Left colon (tissue), 2 donors: ENCODE results near the gene FAM174C. TPM values are rescaled to one million over a fixed set of nuclear protein-coding genes. Genes with fewer than 3 reads are reported as not detected.
A peak's percentile ranks its signal among the peaks of the same experiment; 100 is the strongest.

Source experiments
- ATAC-seq: fragments of 200-7000 bp; cut with Tn5 transposase; one replicate; pipeline ENCODE4 v1.9.1; 2020; ENCODE audit warnings: mild to moderate bottlenecking, moderate library complexity
- DNase-seq, 2 donors: peaks; one replicate each; pipeline ENCODE4 v3.0.0-alpha.2; 2020
- intact Hi-C, 2 donors: fragments of 100-400 bp; cut with DNase I in 1 of 2; cut with micrococcal nuclease in 1 of 2; formaldehyde crosslinking; loops; one replicate each; pipeline versions ENCODE4 v1.11.2 to v1.14.0; 2022; cut with DNase I, micrococcal nuclease
- total RNA-seq, 2 donors: library from RNA; stranded (reverse); fragmentation: NEBNext Ultra II Directional; extraction: Animal tissue kit (Norgen Biotek cat#: 25700); gene quantifications; one replicate each; pipeline ENCODE4 v1.2.1, GENCODE V29; 2021
- donor health status: DM: no; HTN: no; CAD: no.
- donor health status: DM: yes; HTN: yes; CAD: no.

Gene FAM174C
- total RNA-seq, 2 donors from 2014 or later, result 43.7 to 48.9 TPM

- DNase-seq (no peak), ATAC-seq (no peak)
- intact Hi-C loops, result no loop called here
Measured at GRCh38 chr19:1322198-1322981, 47.1 kb downstream of the FAM174C start.

DNA sequence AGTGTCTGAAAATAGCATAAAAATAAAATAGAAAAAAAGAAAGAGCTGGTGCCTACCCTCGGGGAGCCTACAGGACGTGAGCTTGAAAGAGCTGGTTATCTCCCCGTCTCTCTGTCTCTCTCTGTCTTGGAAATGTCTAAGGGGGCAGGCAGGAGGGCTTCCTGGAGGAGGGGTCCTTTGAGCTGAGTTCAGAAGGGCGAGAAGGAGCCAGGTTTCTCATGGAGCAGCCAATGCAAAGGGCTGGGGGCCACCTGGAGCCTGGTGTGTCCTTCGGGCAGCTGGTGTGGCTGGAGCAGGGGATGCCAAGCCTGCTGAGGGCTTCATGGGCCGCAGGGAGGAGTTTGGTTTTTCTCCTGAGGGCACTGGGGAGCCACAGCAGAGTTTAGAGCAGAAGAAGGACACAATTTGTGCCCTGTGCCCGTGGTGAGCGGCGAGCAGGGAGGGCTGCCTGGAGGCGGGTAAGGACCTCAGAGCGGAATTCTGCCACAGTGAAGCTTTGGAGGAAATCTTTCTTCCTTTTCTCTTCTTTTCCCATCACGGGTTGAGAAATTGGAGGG, 49.0 kb downstream of the FAM174C start:
- ATAC-seq (no peak), DNase-seq (no peak)
- intact Hi-C loops, result no loop called here

GRCh38 chr19:1324806-1325567, 49.7 kb downstream of the FAM174C start:
- ATAC-seq, result peak; percentile 80

DNA sequence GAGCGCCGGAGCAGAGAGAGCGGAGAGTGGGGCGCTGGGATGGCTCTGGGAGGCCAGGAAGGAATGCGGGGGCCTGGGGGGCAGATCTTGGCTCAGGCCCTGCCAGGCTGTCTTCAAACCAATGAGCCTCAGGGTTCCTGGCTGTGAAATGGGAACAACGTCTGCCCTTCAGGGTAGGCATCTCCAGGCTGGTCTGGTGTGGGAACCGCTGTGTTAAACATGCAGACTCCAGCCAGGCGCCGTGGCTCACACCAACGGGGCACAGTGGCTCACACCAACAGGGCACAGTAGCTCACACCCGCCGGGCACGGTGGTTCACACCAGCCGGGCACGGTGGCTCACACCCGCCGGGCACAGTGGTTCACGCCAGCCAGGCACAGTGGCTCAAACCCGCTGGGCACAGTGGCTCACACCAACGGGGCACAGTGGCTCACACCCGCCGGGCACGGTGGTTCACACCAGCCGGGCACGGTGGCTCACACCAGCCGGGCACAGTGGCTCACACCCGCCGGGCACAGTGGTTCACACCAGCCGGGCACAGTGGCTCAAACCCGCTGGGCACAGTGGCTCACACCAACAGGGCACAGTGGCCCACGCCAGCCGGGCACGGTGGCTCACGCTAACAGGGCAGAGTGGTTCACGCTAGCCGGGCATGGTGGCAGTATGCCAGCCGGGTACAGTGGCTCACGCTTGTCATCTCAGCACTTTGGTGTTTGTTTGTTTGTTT, 50.4 kb downstream of the FAM174C start:
- no peak for ATAC-seq
- DNase-seq, result no peak
- intact Hi-C loops, result no loop called here

More at GRCh38 chr19:1324806-1325567, 49.7 kb downstream of the FAM174C start:
- DNase-seq, result peak; percentile 51 to 57
- intact Hi-C loops, result no loop called here

- DNase-seq, result no peak
- no peak for ATAC-seq
- intact Hi-C loops, result no loop called here
Measured at GRCh38 chr19:1327125-1327524, 51.8 kb downstream of the FAM174C start.

Other genes with a start within 250 kb of the FAM174C start
- gene CNN2, start 248.9 kb upstream of the FAM174C start, total RNA-seq, result 100 to 1,000 TPM in 1 of 2 donors, 10 to 100 TPM in 1; 76.6 to 106 TPM
- 10 to 100 TPM; 23.3 to 35.1 TPM for gene ABCA7, start 235.4 kb upstream of the FAM174C start, total RNA-seq
- 10 to 100 TPM; 37.9 to 47.2 TPM for gene ARHGAP45, start 208.4 kb upstream of the FAM174C start, total RNA-seq
- gene POLR2E, start 180.2 kb upstream of the FAM174C start, total RNA-seq, result 100 to 1,000 TPM; 116 to 141 TPM
- 100 to 1,000 TPM; 162 to 176 TPM for gene GPX4, start 171.5 kb upstream of the FAM174C start, total RNA-seq
- 10 to 100 TPM; 58.6 to 71.9 TPM for gene SBNO2, start 101.3 kb upstream of the FAM174C start, total RNA-seq
- gene STK11, start 69.8 kb upstream of the FAM174C start, total RNA-seq, result 10 to 100 TPM; 71.8 to 91.8 TPM
- gene CBARP, start 37.5 kb upstream of the FAM174C start, total RNA-seq, result under 1 TPM; 0.21 to 0.50 TPM
- gene ATP5F1D, start 33.8 kb upstream of the FAM174C start, total RNA-seq, result 100 to 1,000 TPM; 341 to 530 TPM
- gene MIDN, start 26.9 kb upstream of the FAM174C start, total RNA-seq, result 100 to 1,000 TPM; 202 to 276 TPM
- 100 to 1,000 TPM; 220 to 267 TPM for gene CIRBP, start 6.2 kb upstream of the FAM174C start, total RNA-seq
- 10 to 100 TPM; 83.8 to 85.4 TPM for gene EFNA2, start 10.3 kb downstream of the FAM174C start, total RNA-seq
- gene NDUFS7, start 108.4 kb downstream of the FAM174C start, total RNA-seq, result 100 to 1,000 TPM; 141 to 178 TPM
- 1 to 10 TPM; 2.3 to 2.5 TPM for gene GAMT, start 126.0 kb downstream of the FAM174C start, total RNA-seq
- gene DAZAP1, start 132.1 kb downstream of the FAM174C start, total RNA-seq, result 100 to 1,000 TPM in 1 of 2 donors, 10 to 100 TPM in 1; 82.1 to 106 TPM
- 100 to 1,000 TPM; 908 to 922 TPM for gene RPS15, start 162.9 kb downstream of the FAM174C start, total RNA-seq
- under 1 TPM; 0.18 to 0.56 TPM for gene APC2, start 174.6 kb downstream of the FAM174C start, total RNA-seq
- gene C19orf25, start 203.7 kb downstream of the FAM174C start, total RNA-seq, result 10 to 100 TPM; 34.2 to 35.7 TPM
- gene PCSK4, start 214.8 kb downstream of the FAM174C start, total RNA-seq, result 1 to 10 TPM; 3.2 to 4.6 TPM
- 1 to 10 TPM; 3.5 to 4.1 TPM for gene REEP6, start 215.7 kb downstream of the FAM174C start, total RNA-seq
- 1 to 10 TPM; 2.0 to 5.4 TPM for gene ADAMTSL5, start 237.5 kb downstream of the FAM174C start, total RNA-seq
- gene PLK5, start 248.5 kb downstream of the FAM174C start, total RNA-seq, result not detected